IPS-15b (cell line): ENCODE data around the gene VDAC1.

Experiments
- H3K27me3 ChIP-seq: one replicate; pipeline ENCODE4 v1.6.1; 2013; ENCODE audit warnings: low read length; ENCODE audit not compliant: control insufficient read depth, insufficient read depth
- H3K36me3 ChIP-seq: one replicate; pipeline ENCODE4 v1.6.1; 2013; ENCODE audit warnings: low read length; ENCODE audit not compliant: control insufficient read depth, insufficient read depth
- H3K4me1 ChIP-seq: one replicate; pipeline ENCODE4 v1.6.1; 2013; ENCODE audit warnings: mild to moderate bottlenecking, low read length; ENCODE audit not compliant: control insufficient read depth, insufficient read depth
- H3K4me3 ChIP-seq: one replicate; pipeline ENCODE4 v1.5.1; 2013; ENCODE audit warnings: low read depth, low read length
- H3K9ac ChIP-seq: one replicate; pipeline ENCODE4 v1.6.1; 2013; ENCODE audit warnings: low read depth, mild to moderate bottlenecking, low read length
- H3K9me3 ChIP-seq: one replicate; pipeline ENCODE4 v1.6.1; 2013; ENCODE audit warnings: mild to moderate bottlenecking, low read length; ENCODE audit not compliant: control insufficient read depth, insufficient read depth

The VDAC1 gene

DNA sequence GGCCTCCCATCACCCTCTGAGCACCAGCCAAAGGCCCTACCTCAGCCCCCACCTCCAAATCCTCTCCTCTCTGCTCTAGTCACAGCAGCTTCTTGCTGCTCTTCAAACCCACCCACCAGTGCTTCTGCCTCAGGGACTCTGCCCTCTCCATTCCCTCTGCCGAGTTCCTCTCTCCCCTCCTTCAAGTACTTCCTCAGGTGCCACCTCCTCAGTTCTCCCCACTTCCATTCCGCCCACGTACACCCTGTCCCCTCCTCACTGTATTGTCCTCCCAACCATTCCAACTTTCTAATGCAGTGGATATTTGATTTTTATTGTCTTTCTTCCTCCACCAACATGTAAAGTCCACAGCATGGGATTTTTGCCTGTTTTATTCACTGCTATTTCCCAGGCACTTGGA, 79.5 kb downstream of the VDAC1 start:
- no peaks in the 10 kb centered on the region for H3K27me3 ChIP-seq
- no peaks in the 10 kb centered on the region for H3K9me3 ChIP-seq

GRCh38 chr5:133924221-133924920, 80.4 kb downstream of the VDAC1 start:
- Histone ChIP-seq H3K4me3 (no peak overlapping the region), H3K4me1 (no peaks in the 10 kb centered on the region), H3K27me3 (no peaks in the 10 kb centered on the region), H3K36me3 (no peaks in the 10 kb centered on the region), H3K9me3 (no peaks in the 10 kb centered on the region), H3K9ac (no peak overlapping the region)

More for the DNA sequence above, 79.5 kb downstream of the VDAC1 start:
- Histone ChIP-seq H3K4me3 (no peak overlapping the region), H3K4me1 (no peaks in the 10 kb centered on the region), H3K36me3 (no peaks in the 10 kb centered on the region), H3K9ac (no peak overlapping the region)

DNA sequence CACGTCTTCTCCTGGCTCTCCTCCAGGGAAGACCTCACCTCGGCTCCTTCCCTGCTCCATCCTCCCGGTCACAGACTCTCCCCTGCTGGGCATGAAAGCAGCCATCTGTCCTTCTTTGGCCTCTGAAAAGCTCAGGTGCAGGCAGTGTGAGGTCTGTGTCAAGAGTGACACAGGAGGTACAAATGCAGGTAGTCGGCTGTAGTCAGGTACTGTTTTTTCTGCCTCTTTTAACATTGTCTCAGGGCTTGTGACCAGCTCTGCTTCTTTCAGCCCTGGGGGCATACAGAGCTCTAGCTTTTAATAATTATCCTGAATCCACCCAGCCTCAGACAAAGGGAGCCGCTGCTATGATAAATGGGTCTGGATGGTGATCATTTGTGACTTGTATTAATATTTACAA, 82.8 kb downstream of the VDAC1 start:
- Histone ChIP-seq H3K9ac (no peak overlapping the region), H3K4me1 (no peaks in the 10 kb centered on the region), H3K27me3 (no peaks in the 10 kb centered on the region), H3K4me3 (no peak overlapping the region), H3K36me3 (no peaks in the 10 kb centered on the region), H3K9me3 (no peaks in the 10 kb centered on the region)
